D721Med (cell line): ENCODE data around the gene IGFL1.
"Not testable (repeated sequence)": the region's sequence is repeated elsewhere in the genome, so short reads cannot be mapped to it uniquely, and the experiment has no call there.

Experiments
- DNase-seq: peaks from one replicate; pipeline ENCODE4 v3.0.0; 2011; ENCODE audit warnings: low spot score; ENCODE audit not compliant: insufficient read length
- FAIRE-seq: peaks from 2 replicates; lab custom pipeline; 2011; peaks lifted over from hg19 to GRCh38; lab: Jason Lieb, UNC
- TF ChIP-seq, protein P1 (sequence below): IDR thresholded peaks from 2 replicates; pipeline ENCODE4 v1.5.1; 2012; ENCODE audit warnings: mild to moderate bottlenecking, control low read depth; ENCODE audit not compliant: insufficient read depth; ENCODE audit errors: missing control alignments

The IGFL1 gene

GRCh38 chr19:46269101-46269500 is 39.6 kb downstream of the IGFL1 start:
- no peak for FAIRE-seq
- no peak for DNase-seq
- TF ChIP-seq, protein P1, sequence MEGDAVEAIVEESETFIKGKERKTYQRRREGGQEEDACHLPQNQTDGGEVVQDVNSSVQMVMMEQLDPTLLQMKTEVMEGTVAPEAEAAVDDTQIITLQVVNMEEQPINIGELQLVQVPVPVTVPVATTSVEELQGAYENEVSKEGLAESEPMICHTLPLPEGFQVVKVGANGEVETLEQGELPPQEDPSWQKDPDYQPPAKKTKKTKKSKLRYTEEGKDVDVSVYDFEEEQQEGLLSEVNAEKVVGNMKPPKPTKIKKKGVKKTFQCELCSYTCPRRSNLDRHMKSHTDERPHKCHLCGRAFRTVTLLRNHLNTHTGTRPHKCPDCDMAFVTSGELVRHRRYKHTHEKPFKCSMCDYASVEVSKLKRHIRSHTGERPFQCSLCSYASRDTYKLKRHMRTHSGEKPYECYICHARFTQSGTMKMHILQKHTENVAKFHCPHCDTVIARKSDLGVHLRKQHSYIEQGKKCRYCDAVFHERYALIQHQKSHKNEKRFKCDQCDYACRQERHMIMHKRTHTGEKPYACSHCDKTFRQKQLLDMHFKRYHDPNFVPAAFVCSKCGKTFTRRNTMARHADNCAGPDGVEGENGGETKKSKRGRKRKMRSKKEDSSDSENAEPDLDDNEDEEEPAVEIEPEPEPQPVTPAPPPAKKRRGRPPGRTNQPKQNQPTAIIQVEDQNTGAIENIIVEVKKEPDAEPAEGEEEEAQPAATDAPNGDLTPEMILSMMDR = no peak

DNA sequence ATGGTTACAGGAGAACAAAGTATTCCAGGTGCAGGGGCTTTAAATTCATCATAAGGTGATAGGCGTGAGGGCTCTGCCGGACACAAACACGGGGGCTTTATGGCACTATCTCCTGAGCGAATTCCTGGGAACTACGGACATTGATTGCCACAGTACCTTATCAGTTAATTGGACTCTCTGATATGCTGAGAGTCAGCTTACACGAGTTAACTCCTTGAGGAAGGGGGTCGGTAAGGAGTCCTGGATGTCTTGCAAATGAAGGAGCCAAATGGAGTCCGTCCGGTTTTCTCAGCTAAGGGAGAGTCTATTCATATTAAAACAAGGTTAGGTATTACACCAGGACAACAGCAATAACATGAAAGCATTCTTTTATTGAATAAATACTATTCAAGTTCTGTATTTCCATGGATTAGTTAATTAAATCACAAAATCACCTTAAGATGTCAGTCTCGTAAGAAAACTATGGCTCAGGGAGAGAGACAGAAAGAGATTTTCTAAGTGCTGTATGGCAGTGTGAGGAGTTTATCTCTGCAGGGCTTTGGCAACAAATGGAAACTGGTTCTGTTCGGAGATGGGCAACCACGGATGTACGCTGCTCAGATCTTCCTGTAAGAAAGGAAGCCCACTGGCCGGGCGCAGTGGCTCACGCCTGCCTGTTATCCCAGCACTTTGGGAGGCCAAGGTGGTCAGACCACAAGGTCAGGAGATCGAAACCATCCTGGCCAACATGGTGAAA is 41.1 kb downstream of the IGFL1 start:
- no peak for FAIRE-seq
- TF ChIP-seq, protein P1 = no peak
- DNase-seq = no peak

GRCh38 chr19:46271481-46272197 is 42.1 kb downstream of the IGFL1 start:
- TF ChIP-seq, protein P1 = no peak
- DNase-seq (no peak), FAIRE-seq (no peak)

- FAIRE-seq, DNase-seq: not testable (repeated sequence)
Measured at GRCh38 chr19:46273931-46274330, 44.4 kb downstream of the IGFL1 start.

- FAIRE-seq = no peak
- no peak for DNase-seq
- TF ChIP-seq, protein P1 = no peak
Measured at GRCh38 chr19:46279177-46279576, 49.6 kb downstream of the IGFL1 start.
